Measurements from ENCODE around the gene PACS2. TPM values are rescaled to one million over a fixed set of nuclear protein-coding genes. Genes with fewer than 3 reads are reported as not detected.

Gene PACS2
- polyA plus RNA-seq, 1 of the 3 experiments (the other 2 are of a cell fraction), result 42.7 TPM

GRCh38 chr14:105433161-105433605 is 118.6 kb downstream of the PACS2 start (continued):
- no peak for TF ChIP-seq REST (IDR thresholded peaks at IDR 0.05; ENCODE audit: low read depth, low read length)
- no peak for TF ChIP-seq SMC3 (IDR thresholded peaks at IDR 0.05; ENCODE audit: low read depth, low read length)

- WGBS (ENCODE audit: low lambda C conversion rate), result 96% methylated on average over 12 of the region's 12 CpGs
Measured at GRCh38 chr14:105436402-105436801, 121.9 kb downstream of the PACS2 start.

GRCh38 chr14:105436891-105437722 is 122.6 kb downstream of the PACS2 start:
- no peak overlapping the region for H3K4me2 ChIP-seq
- no peak overlapping the region for H2AFZ ChIP-seq (ENCODE audit: low read depth)
- H3K36me3 ChIP-seq (replicated peaks in 1 of 2; ENCODE audit: control insufficient read depth in 1 of 2, insufficient read depth in 2 of 2, low read length in 1 of 2), result peaks cover 5 to 20% of the 10 kb centered on the region in 2 experiments
- H3K9me3 ChIP-seq, result no peaks in the 10 kb centered on the region
- no peak for DNase-seq
- no peak overlapping the region for H3K9ac ChIP-seq
- no peaks in the 10 kb centered on the region for H3K27me3 ChIP-seq (ENCODE audit: insufficient read depth)
- peaks cover 81% of the 10 kb centered on the region for H3K79me2 ChIP-seq (ENCODE audit: insufficient read depth)
- H4K20me1 ChIP-seq (ENCODE audit: insufficient read depth), result peaks cover 80% of the 10 kb centered on the region
- H3K9me2 ChIP-seq, result no peaks in the 10 kb centered on the region
- H3F3A ChIP-seq (replicated peaks; ENCODE audit: insufficient read depth), result peaks cover 3% of the 10 kb centered on the region
- H3K4me3 ChIP-seq (ENCODE audit: low read depth in 2 of 2, low read length in 1 of 2), result no peak overlapping the region
- 96% methylated on average over 13 of the region's 31 CpGs for WGBS (ENCODE audit: low lambda C conversion rate)
- CTCF ChIA-PET, result interaction anchor here (0.9 to 3.8 kb wide), 3 partner anchors 11 to 49 kb away, joined by 3 to 18 read pairs (median 14); partner anchors contain the start of gene CRIP1
- POLR2A ChIA-PET, result no interaction called here
- peaks cover 0 to 8% of the 10 kb centered on the region in 2 experiments; a peak in 1 of 4 replicates for H3K4me1 ChIP-seq (ENCODE audit: control insufficient read depth in 1 of 2, insufficient read depth in 2 of 2, low read depth in 1 of 2, low read length in 1 of 2)
- TF ChIP-seq MXI1 (IDR thresholded peaks at IDR 0.05; ENCODE audit: low read depth, low read length), result no peak
- TF ChIP-seq TEAD4 (IDR thresholded peaks at IDR 0.05; ENCODE audit: borderline replicate concordance, insufficient read depth), result no peak
- H3K27ac ChIP-seq (ENCODE audit: low read depth in 2 of 2, low read length in 1 of 2), result no peak overlapping the region; a peak in 1 of 4 replicates

More at GRCh38 chr14:105436402-105436801, 121.9 kb downstream of the PACS2 start:
- H3K4me1 ChIP-seq (ENCODE audit: control insufficient read depth in 1 of 2, insufficient read depth in 2 of 2, low read depth in 1 of 2, low read length in 1 of 2), result peaks cover 0 to 8% of the 10 kb centered on the region in 2 experiments; a peak in 1 of 4 replicates
- no peak overlapping the region for H2AFZ ChIP-seq (ENCODE audit: low read depth)
- H3K79me2 ChIP-seq (ENCODE audit: insufficient read depth), result peaks cover 88% of the 10 kb centered on the region
- H3K9me2 ChIP-seq, result no peaks in the 10 kb centered on the region
- peaks cover 9 to 15% of the 10 kb centered on the region in 2 experiments for H3K36me3 ChIP-seq (replicated peaks in 1 of 2; ENCODE audit: control insufficient read depth in 1 of 2, insufficient read depth in 2 of 2, low read length in 1 of 2)
- TF ChIP-seq EZH2phosphoT487 (IDR thresholded peaks at IDR 0.05; ENCODE audit: borderline replicate concordance, low read depth), result no peak
- no peak for TF ChIP-seq NRF1 (IDR thresholded peaks at IDR 0.05; ENCODE audit: low read depth, low read length)
- no peak for TF ChIP-seq FOXJ3 (CRISPR knock-in tag; IDR thresholded peaks at IDR 0.05)
- TF ChIP-seq USF2 (IDR thresholded peaks at IDR 0.05; ENCODE audit: borderline replicate concordance, low read depth, low read length), result no peak
- TF ChIP-seq RCOR1 (IDR thresholded peaks at IDR 0.05; ENCODE audit: low read length), result no peak
- H3K27ac ChIP-seq (ENCODE audit: low read depth in 2 of 2, low read length in 1 of 2), result no peak overlapping the region
- POLR2A ChIA-PET, result no interaction called here
- no peak overlapping the region for H3K4me2 ChIP-seq
- no peak overlapping the region for H3K4me3 ChIP-seq (ENCODE audit: low read depth in 2 of 2, low read length in 1 of 2)
- CTCF ChIA-PET, result interaction anchor here (0.8 to 3.8 kb wide), 6 partner anchors 11 to 53 kb away, joined by 3 to 18 read pairs (median 6); no protein-coding TSS in a partner anchor
- no peak for DNase-seq
- H3F3A ChIP-seq (replicated peaks; ENCODE audit: insufficient read depth), result peaks cover 5% of the 10 kb centered on the region
- H3K27me3 ChIP-seq (ENCODE audit: insufficient read depth), result no peaks in the 10 kb centered on the region
- no peak overlapping the region for H3K9ac ChIP-seq
- H4K20me1 ChIP-seq (ENCODE audit: insufficient read depth), result peaks cover 85% of the 10 kb centered on the region
- H3K9me3 ChIP-seq, result no peaks in the 10 kb centered on the region

Measured in SK-N-SH (cell line).